Smooth muscle cell (in vitro differentiated cells): ENCODE results near the gene SYNGR4. TPM values are rescaled to one million over a fixed set of nuclear protein-coding genes. Genes with fewer than 3 reads are reported as not detected.

Source experiments
- DNase-seq: peaks from one replicate; lab custom pipeline; 2025; ENCODE audit not compliant: unreplicated experiment; lab: John Stamatoyannopoulos, UW
- H2AFZ ChIP-seq: fragments of 200-600 bp; sonication (generic); 2 replicates; pipeline ENCODE4 v1.6.0; 2016; ENCODE audit warnings: antibody characterized with exemption, low read depth, mild to moderate bottlenecking
- H3F3A ChIP-seq: fragments of 200-600 bp; sonication (generic); 2 replicates; pipeline ENCODE4 v1.6.0; 2017; ENCODE audit warnings: antibody characterized with exemption, low read depth
- H3K27ac ChIP-seq: fragments of 200-600 bp; sonication (generic); 2 replicates; pipeline ENCODE4 v1.5.1; 2016; ENCODE audit warnings: low read depth, mild to moderate bottlenecking
- H3K27me3 ChIP-seq: fragments of 200-600 bp; sonication (generic); 2 replicates; pipeline ENCODE4 v1.6.1; 2016; ENCODE audit warnings: low read depth, mild to moderate bottlenecking
- H3K36me3 ChIP-seq: fragments of 200-600 bp; sonication (generic); 2 replicates; pipeline ENCODE4 v1.5.1; 2016; ENCODE audit warnings: low read depth
- H3K4me1 ChIP-seq: fragments of 200-600 bp; sonication (generic); 2 replicates; pipeline ENCODE4 v1.5.1; 2016; ENCODE audit warnings: low read depth
- H3K4me2 ChIP-seq: fragments of 200-600 bp; sonication (generic); 2 replicates; pipeline ENCODE4 v1.6.0; 2016; ENCODE audit warnings: mild to moderate bottlenecking
- H3K4me3 ChIP-seq: fragments of 200-600 bp; sonication (generic); 2 replicates; pipeline ENCODE4 v1.5.1; 2016; ENCODE audit warnings: mild to moderate bottlenecking
- H3K79me2 ChIP-seq: fragments of 200-600 bp; sonication (generic); 2 replicates; pipeline ENCODE4 v1.6.0; 2016; ENCODE audit warnings: low read depth, mild to moderate bottlenecking
- H3K9ac ChIP-seq: fragments of 200-600 bp; sonication (generic); 2 replicates; pipeline ENCODE4 v1.6.0; 2016; ENCODE audit warnings: low read depth
- H3K9me3 ChIP-seq: fragments of 200-600 bp; sonication (generic); replicated peaks from 2 replicates; pipeline ENCODE4 v1.5.1; 2016; ENCODE audit warnings: low read depth
- H4K20me1 ChIP-seq: fragments of 200-600 bp; sonication (generic); 2 replicates; pipeline ENCODE4 v1.6.0; 2016; ENCODE audit warnings: low read depth
- CTCF ChIP-seq: fragments of 200-600 bp; sonication (generic); IDR thresholded peaks from 2 replicates; pipeline ENCODE4 v1.5.1; 2017; ENCODE audit warnings: borderline replicate concordance, mild to moderate bottlenecking, antibody characterized with exemption; ENCODE audit not compliant: insufficient read depth, poor library complexity, severe bottlenecking
- WGBS: methylation state at CpG from one replicate; pipeline ENCODE4 v1.1.7; 2016; ENCODE audit warnings: low lambda C conversion rate; 5-methylcytosine and 5-hydroxymethylcytosine counted together
- polyA plus RNA-seq: library from polyadenylated mRNA; unstranded; fragments of >200 nt; fragmentation: Nextera tagmentation; extraction: Ambion mirVana; gene quantifications from 2 replicates; pipeline ENCODE4 v1.2.1, GENCODE V29; 2016
- total RNA-seq: library from RNA; depleted of rRNA; stranded (reverse); fragments of >200 nt; gene quantifications from 2 replicates; pipeline ENCODE4 v1.2.3, GENCODE V29; 2014

Gene SYNGR4
- total and polyA plus RNA-seq, 2 experiments from 2014 or later = not detected

GRCh38 chr19:48344892-48345291, 19.3 kb upstream of the SYNGR4 start:
- Histone ChIP-seq H2AFZ (no peak overlapping the region), H3K36me3 (no peaks in the 10 kb centered on the region), H3K79me2 (no peaks in the 10 kb centered on the region), H3K4me1 (no peaks in the 10 kb centered on the region), H4K20me1 (no peaks in the 10 kb centered on the region), H3K9ac (no peak overlapping the region), H3F3A (no peaks in the 10 kb centered on the region), H3K27me3 (no peaks in the 10 kb centered on the region), H3K9me3 (no peaks in the 10 kb centered on the region), H3K4me3 (no peak overlapping the region), H3K4me2 (no peak overlapping the region), H3K27ac (no peak overlapping the region)
- WGBS = 93% methylated on average over 6 of the region's 6 CpGs
- DNase-seq = no peak
- TF ChIP-seq CTCF = no peak

GRCh38 chr19:48346191-48346590, 18.0 kb upstream of the SYNGR4 start:
- H3K9me3 ChIP-seq = no peaks in the 10 kb centered on the region
- no peaks in the 10 kb centered on the region for H3K4me1 ChIP-seq
- no peak overlapping the region for H2AFZ ChIP-seq
- no peak overlapping the region for H3K9ac ChIP-seq
- 74% methylated on average over 2 of the region's 2 CpGs for WGBS
- no peak overlapping the region for H3K4me3 ChIP-seq
- no peak overlapping the region for H3K4me2 ChIP-seq
- no peaks in the 10 kb centered on the region for H4K20me1 ChIP-seq
- H3K27ac ChIP-seq = no peak overlapping the region
- TF ChIP-seq CTCF = no peak
- no peaks in the 10 kb centered on the region for H3F3A ChIP-seq
- H3K36me3 ChIP-seq = no peaks in the 10 kb centered on the region
- no peaks in the 10 kb centered on the region for H3K79me2 ChIP-seq
- no peak for DNase-seq
- H3K27me3 ChIP-seq = no peaks in the 10 kb centered on the region

GRCh38 chr19:48348045-48348444, 16.1 kb upstream of the SYNGR4 start:
- H2AFZ ChIP-seq = no peak overlapping the region
- no peak overlapping the region for H3K4me2 ChIP-seq
- H3K9me3 ChIP-seq = no peaks in the 10 kb centered on the region
- no peak overlapping the region for H3K9ac ChIP-seq
- no peak overlapping the region for H3K4me3 ChIP-seq
- no peaks in the 10 kb centered on the region for H3K27me3 ChIP-seq
- H4K20me1 ChIP-seq = no peaks in the 10 kb centered on the region
- H3K36me3 ChIP-seq = no peaks in the 10 kb centered on the region
- WGBS = 85% methylated on average over 5 of the region's 5 CpGs
- no peaks in the 10 kb centered on the region for H3F3A ChIP-seq
- TF ChIP-seq CTCF = no peak
- H3K79me2 ChIP-seq = no peaks in the 10 kb centered on the region
- no peaks in the 10 kb centered on the region for H3K4me1 ChIP-seq
- no peak overlapping the region for H3K27ac ChIP-seq
- no peak for DNase-seq

GRCh38 chr19:48348737-48349136, 15.4 kb upstream of the SYNGR4 start:
- H4K20me1 ChIP-seq = no peaks in the 10 kb centered on the region
- H3K9ac ChIP-seq = no peak overlapping the region
- no peaks in the 10 kb centered on the region for H3K79me2 ChIP-seq
- no peaks in the 10 kb centered on the region for H3K9me3 ChIP-seq
- H3K4me3 ChIP-seq = no peak overlapping the region
- H3K4me1 ChIP-seq = no peaks in the 10 kb centered on the region
- H2AFZ ChIP-seq = no peak overlapping the region
- no peaks in the 10 kb centered on the region for H3F3A ChIP-seq
- no peak for TF ChIP-seq CTCF
- H3K4me2 ChIP-seq = no peak overlapping the region
- H3K27ac ChIP-seq = no peak overlapping the region
- no peaks in the 10 kb centered on the region for H3K27me3 ChIP-seq
- no peaks in the 10 kb centered on the region for H3K36me3 ChIP-seq
- 91% methylated on average over 7 of the region's 7 CpGs for WGBS
- DNase-seq = no peak
